GM12801 (cell line): ENCODE data around the gene BTBD2.

Experiments used
- TF ChIP-seq, protein P1 (sequence below): IDR thresholded peaks from one replicate; pipeline ENCODE4 v1.5.1; 2011; ENCODE audit warnings: control low read depth; ENCODE audit not compliant: insufficient read length; ENCODE audit errors: extremely low read depth

Gene BTBD2

DNA sequence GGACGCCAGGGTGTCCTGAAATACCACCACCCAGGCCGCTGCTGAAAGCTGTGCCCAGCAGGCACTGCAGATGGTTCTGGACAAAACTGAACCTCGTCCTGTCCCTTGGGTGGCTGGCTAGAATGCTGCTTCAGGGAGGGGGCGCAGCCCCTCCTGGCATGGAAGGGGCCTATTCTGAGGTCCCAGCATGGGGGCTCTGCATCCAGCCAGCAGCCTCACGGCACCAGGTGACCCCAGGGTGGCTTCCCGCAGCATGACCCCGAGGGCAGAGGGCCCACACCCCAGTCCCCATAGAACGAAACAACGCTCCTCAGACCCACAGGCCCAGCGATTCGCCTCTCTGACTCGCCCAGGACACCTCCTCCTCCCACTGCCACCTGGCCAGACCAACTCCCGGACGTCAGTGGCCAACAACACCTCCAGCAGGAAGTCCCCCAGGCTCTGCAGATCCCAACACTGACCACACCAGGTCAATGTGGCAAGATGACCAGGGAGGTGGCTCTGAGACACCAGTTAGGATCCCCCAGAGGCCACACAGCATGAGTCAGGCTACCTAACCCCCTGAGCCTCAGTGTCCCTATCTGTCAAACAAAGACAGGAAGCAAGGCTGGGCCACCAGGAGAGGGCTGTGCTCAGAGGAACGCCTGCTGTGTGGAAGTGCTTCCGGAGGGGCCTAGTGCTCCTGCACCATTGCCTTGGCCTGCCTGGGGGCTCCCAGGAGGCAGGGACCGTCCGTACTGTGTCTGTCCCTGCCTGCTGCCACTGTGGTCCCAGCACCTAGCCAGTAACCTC lies 29.4 kb upstream of the BTBD2 start:
- TF ChIP-seq, protein P1, sequence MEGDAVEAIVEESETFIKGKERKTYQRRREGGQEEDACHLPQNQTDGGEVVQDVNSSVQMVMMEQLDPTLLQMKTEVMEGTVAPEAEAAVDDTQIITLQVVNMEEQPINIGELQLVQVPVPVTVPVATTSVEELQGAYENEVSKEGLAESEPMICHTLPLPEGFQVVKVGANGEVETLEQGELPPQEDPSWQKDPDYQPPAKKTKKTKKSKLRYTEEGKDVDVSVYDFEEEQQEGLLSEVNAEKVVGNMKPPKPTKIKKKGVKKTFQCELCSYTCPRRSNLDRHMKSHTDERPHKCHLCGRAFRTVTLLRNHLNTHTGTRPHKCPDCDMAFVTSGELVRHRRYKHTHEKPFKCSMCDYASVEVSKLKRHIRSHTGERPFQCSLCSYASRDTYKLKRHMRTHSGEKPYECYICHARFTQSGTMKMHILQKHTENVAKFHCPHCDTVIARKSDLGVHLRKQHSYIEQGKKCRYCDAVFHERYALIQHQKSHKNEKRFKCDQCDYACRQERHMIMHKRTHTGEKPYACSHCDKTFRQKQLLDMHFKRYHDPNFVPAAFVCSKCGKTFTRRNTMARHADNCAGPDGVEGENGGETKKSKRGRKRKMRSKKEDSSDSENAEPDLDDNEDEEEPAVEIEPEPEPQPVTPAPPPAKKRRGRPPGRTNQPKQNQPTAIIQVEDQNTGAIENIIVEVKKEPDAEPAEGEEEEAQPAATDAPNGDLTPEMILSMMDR: no peak

DNA sequence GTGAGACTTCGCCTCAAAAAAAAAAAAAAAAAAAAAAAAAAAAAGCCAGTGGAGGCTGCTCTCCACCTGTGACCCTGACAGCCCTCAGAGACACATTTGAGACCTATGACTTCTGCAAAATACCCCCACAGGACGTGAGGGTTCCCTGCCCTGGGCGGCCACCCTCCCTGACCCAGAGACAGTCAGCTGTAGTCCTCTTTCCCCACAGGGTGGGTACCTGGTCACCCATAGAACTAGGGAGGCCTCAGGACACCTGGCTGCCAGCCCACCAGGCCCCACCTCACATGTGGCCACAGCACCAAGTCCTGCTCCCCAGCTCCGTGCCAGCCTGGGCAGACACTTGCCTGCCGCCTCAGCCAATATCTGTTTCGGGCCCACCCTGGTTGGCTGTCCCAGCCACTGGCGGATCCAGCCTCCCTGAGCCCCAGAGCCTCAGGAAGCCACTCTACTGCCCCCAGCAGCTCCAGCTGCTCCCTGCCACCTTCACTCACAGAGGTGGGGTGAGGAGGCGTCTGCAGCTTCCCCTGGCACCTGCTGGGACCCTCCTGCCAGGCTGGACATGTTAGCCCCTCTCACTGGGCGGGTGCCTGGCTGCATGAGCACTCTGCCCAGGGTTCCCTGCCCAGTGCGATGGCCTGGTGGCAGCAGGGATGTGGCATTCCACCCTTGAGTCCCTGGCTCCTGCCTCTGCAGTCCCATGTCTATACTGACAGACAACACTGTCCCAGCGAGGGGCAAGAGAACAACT lies 28.6 kb upstream of the BTBD2 start:
- TF ChIP-seq, protein P1: no peak

DNA sequence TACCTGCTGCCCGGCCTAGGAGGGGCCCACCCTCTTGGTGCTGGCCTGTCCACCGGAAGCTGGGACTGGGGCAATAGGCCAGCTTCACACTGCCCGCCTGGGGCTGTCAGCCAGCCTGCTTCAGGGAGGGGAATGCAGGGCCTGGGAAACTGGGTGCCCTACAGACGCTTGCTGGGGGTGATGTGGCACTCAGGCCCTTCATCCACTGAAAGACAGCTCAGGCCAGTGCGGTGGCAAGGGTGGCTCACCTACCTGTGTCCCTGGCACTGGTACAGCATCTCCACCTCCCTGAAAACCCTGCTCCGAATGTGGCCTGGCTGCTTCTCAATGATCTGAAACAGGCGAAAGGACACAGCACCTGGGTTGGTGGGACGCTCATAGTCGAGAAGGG lies 27.7 kb upstream of the BTBD2 start:
- TF ChIP-seq, protein P1: no peak

DNA sequence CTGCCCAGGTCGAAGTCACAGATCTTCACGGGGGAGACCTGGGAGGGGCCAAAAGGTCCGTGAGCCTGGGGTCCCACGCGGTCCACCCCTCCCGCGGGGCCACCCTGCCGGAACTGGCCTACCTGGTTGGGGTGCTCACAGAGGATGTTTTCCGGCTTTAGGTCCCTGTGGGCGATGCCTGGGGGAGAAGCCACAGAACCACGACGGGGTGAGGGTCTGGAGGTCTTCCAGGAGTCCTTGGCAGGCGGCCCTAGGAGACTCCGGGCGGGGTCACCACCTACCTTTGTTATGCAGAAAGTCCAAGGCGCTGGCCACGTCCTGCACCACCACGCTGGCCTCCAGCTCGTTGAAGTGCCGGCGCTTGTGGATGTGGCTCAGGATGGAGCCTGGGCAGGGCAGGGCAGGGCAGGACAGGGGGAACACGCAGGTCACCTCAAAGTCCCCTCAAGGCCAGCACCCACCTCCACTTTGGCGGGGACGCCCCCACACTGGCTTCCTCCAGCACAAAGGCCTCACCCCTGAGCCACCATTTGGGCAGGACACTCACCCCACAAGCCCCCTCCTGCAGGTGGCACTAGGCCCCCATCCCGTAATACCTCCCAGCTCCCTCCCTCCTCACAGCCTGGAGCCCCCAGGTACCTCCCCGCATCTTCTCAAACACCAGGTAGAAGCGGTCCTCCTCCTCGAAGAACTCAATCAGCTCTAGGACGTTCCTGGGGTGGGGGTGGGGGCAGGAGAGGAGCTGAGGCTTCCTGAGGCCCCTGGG lies 27.2 kb upstream of the BTBD2 start:
- TF ChIP-seq, protein P1: no peak

DNA sequence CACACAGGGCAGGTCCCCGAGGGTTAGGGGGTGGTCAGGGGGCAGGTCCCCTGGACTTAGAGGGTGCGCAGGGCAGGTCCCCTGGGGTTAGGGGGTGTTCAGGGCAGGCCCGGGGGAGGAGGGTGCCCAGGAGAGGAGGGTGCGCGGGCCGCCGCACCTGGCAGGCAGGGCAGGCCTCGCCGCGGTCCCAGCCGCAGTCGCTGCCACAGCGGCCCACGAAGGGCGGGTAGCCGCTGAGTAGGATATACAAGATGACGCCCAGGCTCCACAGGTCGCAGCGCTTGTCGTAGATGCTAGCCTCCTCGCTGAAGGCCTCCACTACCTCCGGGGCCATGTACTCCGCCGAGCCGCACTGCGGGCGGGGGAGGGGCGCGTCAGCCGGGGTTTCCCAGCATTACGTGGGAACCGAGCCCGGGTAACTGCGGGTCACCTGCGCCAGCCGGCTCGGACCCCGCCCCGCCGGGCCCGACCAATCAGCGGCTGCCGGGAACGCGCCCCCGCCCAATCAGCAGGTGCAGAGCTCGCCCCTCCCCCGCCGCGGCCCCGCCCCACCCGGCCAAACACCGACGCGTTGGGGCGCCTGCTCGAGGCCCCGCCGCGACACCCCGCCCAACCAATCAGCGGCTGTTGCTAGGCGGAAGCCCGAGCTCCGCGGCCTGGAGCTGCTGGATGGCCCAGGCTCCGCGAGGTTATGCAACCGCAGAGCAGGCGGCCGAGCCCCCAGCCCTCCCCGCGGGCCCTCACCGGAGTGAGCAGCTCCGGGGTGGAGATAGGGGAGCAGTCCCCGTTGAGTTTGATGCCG lies 26.4 kb upstream of the BTBD2 start:
- TF ChIP-seq, protein P1: no peak

DNA sequence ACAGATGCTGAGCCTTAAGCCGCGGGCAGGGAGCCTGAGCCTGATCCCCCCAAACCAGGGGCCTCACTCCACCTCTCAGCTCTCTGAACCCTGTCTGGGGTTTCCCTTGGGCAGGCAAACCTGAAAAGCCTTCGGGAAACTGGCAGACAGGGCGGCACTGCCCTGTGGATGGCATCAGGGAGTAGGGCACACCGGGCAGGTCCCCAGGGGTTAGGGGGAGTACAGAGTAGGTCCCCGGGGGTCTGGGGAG lies 25.8 kb upstream of the BTBD2 start:
- TF ChIP-seq, protein P1: no peak
